Keratinocyte (primary cell): ENCODE measurements around the gene TSPAN18. TPM values are rescaled to one million over a fixed set of nuclear protein-coding genes. Genes with fewer than 3 reads are reported as not detected.

Experiments used
- DNase-seq: peaks from one replicate; pipeline ENCODE4 v3.0.0-alpha.2; 2011; ENCODE audit warnings: low read depth, missing footprints, low spot score
- FAIRE-seq: peaks from 2 replicates; lab custom pipeline; 2011; peaks lifted over from hg19 to GRCh38; lab: Jason Lieb, UNC
- H2AFZ ChIP-seq: 2 replicates; pipeline ENCODE4 v1.6.0; 2012; ENCODE audit warnings: low read length, control low read depth, inconsistent platforms; ENCODE audit not compliant: control insufficient read depth
- H3K27ac ChIP-seq: 2 replicates; pipeline ENCODE4 v1.5.1; 2011; ENCODE audit warnings: low read length; ENCODE audit not compliant: control insufficient read depth, insufficient read depth
- H3K27me3 ChIP-seq: 3 replicates; pipeline ENCODE4 v1.6.0; 2011; ENCODE audit warnings: low read length; ENCODE audit not compliant: control insufficient read depth, insufficient read depth; ENCODE audit errors: extremely low read depth
- H3K36me3 ChIP-seq, 2 experiments: 2 replicates in 1 of 2; 3 replicates in 1 of 2; pipeline ENCODE4 v1.5.1; 2011; ENCODE audit warnings: low read length in 2 of 2, mild to moderate bottlenecking in 1 of 2; ENCODE audit not compliant: control insufficient read depth in 2 of 2, insufficient read depth in 2 of 2; ENCODE audit errors: extremely low read depth in 1 of 2
- H3K4me1 ChIP-seq: 3 replicates; pipeline ENCODE4 v1.5.1; 2011; ENCODE audit warnings: low read length; ENCODE audit not compliant: control insufficient read depth, insufficient read depth; ENCODE audit errors: extremely low read depth
- H3K4me2 ChIP-seq: 3 replicates; pipeline ENCODE4 v1.6.0; 2011; ENCODE audit warnings: low read depth, low read length; ENCODE audit not compliant: control insufficient read depth, insufficient read depth; ENCODE audit errors: extremely low read depth
- H3K4me3 ChIP-seq, 3 experiments: fragments of 200-600 bp in 1 of 3; sonication (generic) in 1 of 3; 2 replicates in 2 of 3; 3 replicates in 1 of 3; pipeline ENCODE4 v1.5.1; 2011 to 2016; ENCODE audit warnings: low read length in 3 of 3, mild to moderate bottlenecking in 3 of 3, control low read depth in 2 of 3, inconsistent platforms in 1 of 3, low read depth in 1 of 3, mixed read lengths in 1 of 3, mixed run types in 1 of 3, moderate library complexity in 1 of 3; ENCODE audit not compliant: control insufficient read depth in 2 of 3, insufficient read depth in 2 of 3; ENCODE audit errors: extremely low read depth in 1 of 3
- H3K79me2 ChIP-seq: 2 replicates; pipeline ENCODE4 v1.6.0; 2012; ENCODE audit warnings: low read length; ENCODE audit not compliant: control insufficient read depth, insufficient read depth
- H3K9ac ChIP-seq: 3 replicates; pipeline ENCODE4 v1.6.0; 2011; ENCODE audit warnings: low read length; ENCODE audit not compliant: control insufficient read depth, insufficient read depth; ENCODE audit errors: extremely low read depth
- H3K9me1 ChIP-seq: 3 replicates; pipeline ENCODE4 v1.6.0; 2011; ENCODE audit warnings: low read length; ENCODE audit not compliant: control insufficient read depth, insufficient read depth; ENCODE audit errors: extremely low read depth
- H3K9me3 ChIP-seq: 2 replicates; pipeline ENCODE4 v1.5.1; 2012; ENCODE audit warnings: low read depth, low read length; ENCODE audit not compliant: control insufficient read depth
- H4K20me1 ChIP-seq: 3 replicates; pipeline ENCODE4 v1.6.0; 2011; ENCODE audit warnings: low read length; ENCODE audit not compliant: control insufficient read depth, insufficient read depth; ENCODE audit errors: extremely low read depth
- CTCF ChIP-seq, 3 experiments: IDR thresholded peaks in 1 of 3; conservative IDR thresholded peaks in 1 of 3; optimal IDR thresholded peaks in 1 of 3; 2 replicates in 2 of 3; 3 replicates in 1 of 3; pipeline versions ENCODE3 to v1.5.1; 2011; ENCODE audit warnings: low read length in 3 of 3, mild to moderate bottlenecking in 3 of 3, moderate library complexity in 2 of 3, control low read depth in 1 of 3, inconsistent platforms in 1 of 3; ENCODE audit not compliant: insufficient read depth in 2 of 3; ENCODE audit errors: extremely low read depth in 1 of 3
- EZH2 ChIP-seq: IDR thresholded peaks from one replicate; pipeline ENCODE4 v1.6.1; 2012; ENCODE audit warnings: inconsistent platforms, mild to moderate bottlenecking, low read length, moderate library complexity
- dilution Hi-C: fragments of 300-500 bp; cut with MboI; formaldehyde crosslinking; loops from one replicate; pipeline ENCODE4 v1.7.0; 2020; ENCODE audit warnings: low sequenced_read_pairs; ENCODE audit not compliant: extremely low pct_ligation_motif_present
- polyA plus RNA-seq, 5 experiments: library from polyadenylated mRNA; depleted of rRNA in 3 of 5; stranded (reverse) in 3 of 5; stranded (forward) in 1 of 5; unstranded in 1 of 5; fragments of >200 nt; gene quantifications; 1 replicate in 1 of 5; 2 replicates in 3 of 5; 3 replicates in 1 of 5; pipeline versions ENCODE4 v1.2.1 to v1.2.3, GENCODE V29; 2011 to 2012; ENCODE audit warnings: missing spikeins in 2 of 5, low read depth in 1 of 5, low replicate concordance in 1 of 5

The TSPAN18 gene
- polyA plus RNA-seq, 1 donor (not counting 4 experiments of a cell fraction or from before 2014, with no cell fraction given): not detected

GRCh38 chr11:44687388-44687787 lies 39.4 kb upstream of the TSPAN18 start:
- no peak overlapping the region for H3K4me2 ChIP-seq
- no peaks in the 10 kb centered on the region for H4K20me1 ChIP-seq
- H3K79me2 ChIP-seq: no peaks in the 10 kb centered on the region
- H3K27ac ChIP-seq: no peak overlapping the region
- no peak for FAIRE-seq
- H3K27me3 ChIP-seq: peaks cover 16% of the 10 kb centered on the region
- no peak overlapping the region for H2AFZ ChIP-seq
- no peak overlapping the region for H3K9ac ChIP-seq
- no peak for TF ChIP-seq EZH2
- no peak for TF ChIP-seq CTCF (optimal IDR thresholded peaks at IDR 0.05 in 1 of 3, IDR thresholded peaks at IDR 0.05 in 1 of 3, conservative IDR thresholded peaks at IDR 0.05 in 1 of 3; ENCODE audit: extremely low read depth in 1 of 3, insufficient read depth in 2 of 3, low read length in 3 of 3)
- H3K4me1 ChIP-seq: no peaks in the 10 kb centered on the region
- H3K4me3 ChIP-seq: no peak overlapping the region
- DNase-seq: no peak
- dilution Hi-C loops: no loop called here
- no peaks in the 10 kb centered on the region for H3K9me1 ChIP-seq
- no peaks in the 10 kb centered on the region for H3K9me3 ChIP-seq
- no peaks in the 10 kb centered on the region for H3K36me3 ChIP-seq

GRCh38 chr11:44689265-44689664 lies 37.5 kb upstream of the TSPAN18 start:
- no peak overlapping the region for H3K4me3 ChIP-seq
- no peak for TF ChIP-seq CTCF (optimal IDR thresholded peaks at IDR 0.05 in 1 of 3, IDR thresholded peaks at IDR 0.05 in 1 of 3, conservative IDR thresholded peaks at IDR 0.05 in 1 of 3; ENCODE audit: extremely low read depth in 1 of 3, insufficient read depth in 2 of 3, low read length in 3 of 3)
- no peak for TF ChIP-seq EZH2
- no peaks in the 10 kb centered on the region for H4K20me1 ChIP-seq
- no peaks in the 10 kb centered on the region for H3K36me3 ChIP-seq
- H3K4me2 ChIP-seq: no peak overlapping the region
- H3K27me3 ChIP-seq: peaks cover 16% of the 10 kb centered on the region
- H3K4me1 ChIP-seq: no peaks in the 10 kb centered on the region
- H3K9me3 ChIP-seq: no peaks in the 10 kb centered on the region
- no peak overlapping the region for H2AFZ ChIP-seq
- no peaks in the 10 kb centered on the region for H3K79me2 ChIP-seq
- no peak overlapping the region for H3K9ac ChIP-seq
- no peak for FAIRE-seq
- dilution Hi-C loops: no loop called here
- H3K27ac ChIP-seq: no peak overlapping the region
- no peak for DNase-seq
- no peaks in the 10 kb centered on the region for H3K9me1 ChIP-seq
